Amygdala (tissue), 56 donors: ENCODE measurements around the gene CD164L2.
"Not testable (repeated sequence)": the region's sequence is repeated elsewhere in the genome, so short reads cannot be mapped to it uniquely, and the experiment has no call there.

Experiments
- DNase-seq, 56 donors: peaks; one replicate each; lab custom pipeline; 2025; lab: John Stamatoyannopoulos, UW

The CD164L2 gene

GRCh38 chr1:27383039-27383605, at the start of gene CD164L2:
Gene CD164L2 (minus strand): TSS chr1:27383333. CDS start chr1:27383239, 94 bp downstream.
- peak in 2 of 56 donors; percentile 39 to 56 for DNase-seq

DNA sequence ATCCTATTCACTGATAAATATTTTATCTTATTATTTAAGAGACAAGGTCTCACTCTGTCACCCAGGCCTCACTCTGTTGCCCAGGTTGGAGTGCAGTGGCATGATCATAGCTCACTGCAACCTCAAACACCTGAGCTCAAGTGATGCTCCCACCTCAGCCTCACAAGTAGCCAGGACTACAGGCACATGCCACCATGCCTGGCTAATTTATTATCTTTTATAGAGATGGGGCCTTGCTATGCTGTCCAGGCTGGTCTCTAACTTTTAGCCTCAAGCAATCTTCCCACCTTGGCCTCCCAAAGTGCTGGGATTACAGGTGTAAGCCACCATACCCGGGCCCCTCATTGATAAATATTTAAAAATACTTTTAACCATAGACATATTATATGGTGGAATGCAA, 49.6 kb upstream of the CD164L2 start:
- DNase-seq: not testable (repeated sequence)

DNA sequence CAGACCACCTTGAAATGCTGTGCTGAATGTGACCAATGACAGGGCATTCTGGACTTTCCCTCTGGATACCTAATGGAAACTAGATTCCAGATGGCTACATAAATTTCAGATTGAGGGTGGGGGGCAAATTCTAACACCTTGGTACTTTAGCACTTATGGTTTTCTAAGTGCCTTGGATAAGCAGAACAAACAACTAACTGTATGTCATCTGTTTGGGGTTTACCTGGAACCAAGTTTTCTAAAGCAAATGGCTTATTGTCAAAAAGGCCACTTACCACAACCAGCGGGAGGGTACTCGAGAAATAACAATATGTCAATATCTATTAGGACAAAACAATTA, 48.4 kb upstream of the CD164L2 start:
- DNase-seq: no peak

DNA sequence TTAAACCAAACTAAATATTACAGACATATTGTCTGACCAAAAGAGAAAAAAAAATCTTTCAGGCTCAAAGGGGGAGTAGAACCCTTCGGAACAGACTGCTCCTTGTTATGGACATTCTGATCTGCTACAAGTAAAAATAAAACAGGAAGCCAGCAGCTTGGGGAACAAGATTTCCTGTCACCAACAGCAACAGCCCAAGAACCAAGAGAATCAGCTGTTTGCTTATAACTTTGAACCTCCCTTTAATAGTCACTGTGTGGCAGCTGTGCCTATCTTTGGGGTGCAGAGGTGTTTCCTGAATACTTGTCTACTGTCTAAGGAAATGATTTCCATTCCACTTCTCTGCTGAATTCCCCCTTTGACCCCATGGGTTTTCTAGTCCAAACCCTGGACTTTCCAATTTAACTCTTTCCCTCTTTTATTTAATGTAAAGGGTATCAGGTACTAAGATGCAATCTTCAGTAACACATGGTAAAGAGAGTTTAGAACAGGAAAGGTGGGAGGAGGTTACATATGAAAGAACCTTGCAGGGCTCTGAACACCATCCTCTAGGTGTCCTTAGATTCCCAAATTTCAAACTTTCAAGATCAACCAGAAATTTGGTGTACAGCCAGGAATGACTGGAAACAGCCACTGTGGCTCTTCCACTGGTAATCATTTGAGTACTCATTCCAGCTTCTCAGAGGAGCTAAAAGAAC, 47.9 kb upstream of the CD164L2 start:
- peak in 22 of 56 donors; percentile 3 to 68 (median 28) for DNase-seq

DNA sequence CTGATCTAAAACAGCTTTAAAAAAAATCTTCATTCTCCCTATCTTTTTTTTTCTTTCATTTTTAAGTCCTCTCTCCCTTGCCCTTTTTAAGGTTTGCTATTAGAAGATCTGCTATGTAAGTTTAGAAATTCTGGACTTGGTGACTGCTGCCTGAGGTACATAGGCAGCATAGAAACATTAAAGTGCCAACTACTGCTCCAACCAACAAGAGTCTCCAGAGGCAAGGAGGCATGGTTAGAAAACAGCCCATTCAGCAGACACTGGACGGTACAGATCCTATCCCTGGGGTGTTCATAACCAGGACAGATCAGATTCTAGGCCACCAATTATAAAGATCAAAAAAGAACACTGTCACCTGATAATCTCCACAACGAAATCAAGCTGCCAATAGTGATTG, 45.9 kb upstream of the CD164L2 start:
- DNase-seq: no peak

- peak in 16 of 56 donors; percentile 12 to 52 (median 34) for DNase-seq
These were observed 45.3 kb upstream of the CD164L2 start for GRCh38 chr1:27428316-27429028.

DNA sequence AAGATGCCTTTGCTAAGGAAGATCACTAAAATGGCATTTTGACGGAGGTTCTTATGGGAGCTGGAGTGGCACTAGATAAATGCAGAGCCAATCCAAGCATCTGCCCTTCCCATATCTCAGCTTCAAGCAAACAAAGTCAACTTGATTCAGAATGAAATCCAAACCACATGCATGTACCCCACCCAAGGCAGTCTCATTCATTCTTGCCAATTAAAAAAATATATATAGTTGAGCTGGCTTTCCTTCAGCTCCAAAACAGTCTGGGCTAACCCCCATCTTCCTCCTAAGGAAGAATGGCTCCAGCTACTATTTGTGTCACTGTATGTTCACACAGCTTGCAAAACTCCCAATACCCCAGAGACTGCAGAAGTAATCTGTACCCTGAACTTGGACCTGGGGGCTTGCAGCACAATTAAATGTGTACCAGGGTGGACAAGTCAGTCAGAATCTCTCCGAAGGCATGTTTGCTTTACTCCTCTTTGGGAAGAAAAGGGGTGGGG, 44.7 kb upstream of the CD164L2 start:
- DNase-seq: peak in 1 of 56 donors; percentile 33

DNA sequence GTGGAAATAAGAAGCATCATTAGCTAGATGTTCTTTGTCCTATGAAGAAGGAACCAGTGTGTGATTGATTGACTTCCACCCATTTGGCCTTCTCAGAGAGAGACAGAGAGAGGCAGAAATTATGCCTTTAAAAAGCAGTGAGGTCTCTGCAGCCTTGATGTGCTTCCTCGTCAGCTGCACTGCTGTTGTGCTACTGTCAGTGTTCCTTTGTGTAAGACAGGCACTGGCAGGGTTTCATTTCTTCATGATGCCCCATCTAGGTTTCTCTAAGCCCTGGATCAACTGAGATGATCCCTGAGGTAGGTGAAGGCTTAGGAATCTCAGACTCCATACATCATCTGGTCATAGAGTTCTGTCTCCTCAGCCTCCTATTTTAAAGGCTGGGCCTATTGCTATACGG, 44.2 kb upstream of the CD164L2 start:
- DNase-seq: peak in 9 of 56 donors; percentile 2 to 48 (median 12)

- DNase-seq: no peak
These were observed 40.6 kb upstream of the CD164L2 start for GRCh38 chr1:27423709-27424108.

- peak in 49 of 56 donors; percentile 18 to 85 (median 57) for DNase-seq
These were observed 35.4 kb upstream of the CD164L2 start for GRCh38 chr1:27418326-27419185.

DNA sequence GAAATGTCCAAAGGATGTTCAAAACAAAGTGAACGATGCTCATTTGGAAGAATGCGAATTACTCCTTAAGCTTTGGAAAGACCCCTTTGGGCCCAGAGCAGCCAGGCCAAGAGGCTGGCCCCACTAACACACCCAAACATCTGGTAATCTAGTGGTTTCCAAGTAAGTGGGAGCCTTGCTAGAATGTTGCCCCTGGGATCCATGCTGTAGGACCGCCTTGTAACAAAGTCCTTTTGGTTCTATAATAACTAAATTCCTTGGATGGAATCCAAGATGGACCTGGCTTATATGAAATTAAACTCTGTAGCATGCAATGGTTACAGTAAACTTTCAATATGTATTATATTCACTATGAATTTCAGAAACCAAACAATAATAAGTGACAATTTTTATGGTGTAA, 34.6 kb upstream of the CD164L2 start:
- no peak for DNase-seq

- DNase-seq: peak in 10 of 56 donors; percentile 11 to 67 (median 18)
These were observed 33.4 kb upstream of the CD164L2 start for GRCh38 chr1:27416387-27417111.

DNA sequence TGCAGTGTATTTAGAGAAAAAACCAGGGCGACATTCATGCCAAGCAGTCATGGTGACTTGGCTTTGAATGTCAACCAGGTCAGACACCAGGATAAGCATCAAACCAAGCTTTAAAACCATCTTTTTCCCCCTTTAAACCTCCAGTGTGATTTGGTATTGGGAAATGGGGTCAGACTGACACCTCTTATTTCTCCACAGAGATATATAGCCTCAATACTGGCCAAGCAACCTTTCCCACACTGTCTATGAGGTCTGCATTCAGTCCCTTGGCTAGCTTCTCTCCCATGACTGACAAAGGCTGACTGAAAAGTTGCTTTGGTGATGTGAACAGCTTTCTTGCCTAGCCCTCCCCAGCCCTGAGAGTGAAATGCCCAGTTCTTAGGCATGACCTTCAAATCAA, 31.0 kb upstream of the CD164L2 start:
- no peak for DNase-seq

GRCh38 chr1:27413004-27413403, 29.9 kb upstream of the CD164L2 start:
- no peak for DNase-seq

DNA sequence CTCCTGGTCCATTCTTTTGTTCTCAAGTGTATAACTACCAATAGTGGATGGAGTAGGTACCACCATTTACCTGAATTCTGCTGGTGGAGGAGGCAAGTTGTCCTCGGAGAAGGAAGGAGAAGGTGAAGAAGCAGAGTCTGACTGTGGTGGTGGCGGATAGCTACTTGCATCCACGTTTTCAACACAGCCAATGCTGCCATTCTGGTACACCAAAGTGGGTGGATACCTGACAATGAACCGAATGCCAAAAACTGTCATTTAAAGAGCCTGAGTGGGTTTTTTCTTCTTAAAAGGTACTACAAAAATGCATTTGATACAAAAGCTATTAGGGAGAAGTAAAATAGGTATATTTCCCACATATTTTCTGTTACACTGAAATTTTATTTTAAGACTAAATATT, 29.4 kb upstream of the CD164L2 start:
- no peak for DNase-seq

GRCh38 chr1:27410709-27411108, 27.6 kb upstream of the CD164L2 start:
- no peak for DNase-seq

DNA sequence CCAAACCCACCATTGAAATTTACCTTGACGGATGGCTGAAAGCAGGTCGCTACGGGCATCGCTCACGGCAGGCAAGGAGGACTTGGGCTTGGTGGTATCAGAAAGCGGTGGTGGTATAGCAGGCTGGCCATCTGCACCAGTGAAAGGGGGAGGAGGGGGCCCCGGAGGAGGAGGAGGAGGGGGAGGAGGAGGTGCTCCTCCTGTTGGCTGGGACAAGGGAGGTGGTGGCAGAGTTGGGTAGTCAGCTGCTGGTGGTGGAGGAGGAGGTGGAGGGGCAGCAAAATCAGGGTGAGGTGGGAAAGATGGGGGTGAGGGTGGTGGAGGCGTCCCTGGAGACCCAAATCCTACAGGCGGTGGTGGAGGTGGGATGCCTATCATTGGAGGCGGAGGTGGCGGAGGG, 26.5 kb upstream of the CD164L2 start:
- DNase-seq: no peak

- no peak for DNase-seq
These were observed 25.0 kb upstream of the CD164L2 start for GRCh38 chr1:27408151-27408550.

DNA sequence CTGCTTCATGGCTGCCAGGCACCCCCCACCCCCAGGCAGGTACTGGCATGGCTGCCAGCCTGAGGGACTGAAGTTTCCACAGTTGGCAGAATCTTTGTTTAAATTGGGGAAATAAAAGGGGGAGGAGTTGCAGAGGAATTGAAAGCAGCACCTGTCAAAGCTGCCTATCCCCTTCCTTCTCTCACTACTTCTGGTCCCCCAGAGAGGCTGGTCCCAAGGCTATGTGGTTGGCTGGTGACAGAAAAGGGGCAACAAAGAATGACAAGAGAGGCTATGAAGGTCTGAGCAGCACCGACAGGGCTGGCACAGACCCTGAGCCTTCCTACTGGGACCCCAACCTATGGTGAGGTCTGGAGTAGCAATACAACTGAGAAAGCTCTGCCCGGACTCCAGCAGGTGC, 23.7 kb upstream of the CD164L2 start:
- DNase-seq: not testable (repeated sequence)

DNA sequence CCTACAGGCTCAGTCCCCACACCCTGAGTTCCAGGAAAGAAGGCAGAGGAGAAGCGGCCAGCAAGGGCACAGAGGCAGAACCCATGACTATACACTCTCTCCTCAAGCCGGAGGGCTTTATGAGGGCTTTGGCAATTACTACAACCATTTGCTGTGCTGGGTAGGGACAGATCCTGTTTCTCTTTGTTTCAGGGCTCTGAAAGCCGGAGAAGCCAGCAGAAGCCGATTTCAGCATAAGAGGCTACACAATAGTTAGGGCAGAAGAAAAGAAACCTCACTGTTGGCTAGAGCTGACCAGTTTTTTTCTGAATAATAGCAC, 23.2 kb upstream of the CD164L2 start:
- peak in 8 of 56 donors; percentile 10 to 52 (median 26) for DNase-seq
